Neutrophil (primary cell): Measurements from ENCODE around the gene GRIN2D.
A peak's percentile ranks its signal among the peaks of the same experiment; 100 is the strongest.

Experiments used
- H3K27ac ChIP-seq: fragments of 200-600 bp; sonication (generic); 2 replicates; pipeline ENCODE4 v1.5.1; 2016; ENCODE audit warnings: mild to moderate bottlenecking, moderate library complexity
- H3K27me3 ChIP-seq: fragments of 200-600 bp; sonication (generic); 2 replicates; pipeline ENCODE4 v1.6.0; 2016; ENCODE audit warnings: mild to moderate bottlenecking
- H3K36me3 ChIP-seq: fragments of 200-600 bp; sonication (generic); 2 replicates; pipeline ENCODE4 v1.5.1; 2017
- H3K4me1 ChIP-seq, 2 experiments: fragments of 200-600 bp in 1 of 2; sonication (generic) in 1 of 2; 1 replicate in 1 of 2; 2 replicates in 1 of 2; pipeline versions ENCODE4 v1.5.1 to v1.6.1; 2013 to 2016; ENCODE audit warnings: low read depth in 1 of 2, low read length in 1 of 2, mild to moderate bottlenecking in 1 of 2, moderate library complexity in 1 of 2; ENCODE audit not compliant: control insufficient read depth in 1 of 2, insufficient read depth in 1 of 2
- H3K4me3 ChIP-seq, 2 experiments: fragments of 200-600 bp in 1 of 2; sonication (generic) in 1 of 2; 1 replicate in 1 of 2; 2 replicates in 1 of 2; pipeline ENCODE4 v1.5.1; 2013 to 2016; ENCODE audit warnings: low read depth in 1 of 2, low read length in 1 of 2, mild to moderate bottlenecking in 1 of 2, moderate library complexity in 1 of 2
- H3K9me3 ChIP-seq: fragments of 200-600 bp; sonication (generic); 2 replicates; pipeline ENCODE4 v1.5.1; 2016
- CTCF ChIP-seq: fragments of 200-600 bp; sonication (generic); IDR thresholded peaks from 2 replicates; pipeline ENCODE4 v1.5.1; 2016; ENCODE audit warnings: antibody characterized with exemption

Gene GRIN2D

DNA sequence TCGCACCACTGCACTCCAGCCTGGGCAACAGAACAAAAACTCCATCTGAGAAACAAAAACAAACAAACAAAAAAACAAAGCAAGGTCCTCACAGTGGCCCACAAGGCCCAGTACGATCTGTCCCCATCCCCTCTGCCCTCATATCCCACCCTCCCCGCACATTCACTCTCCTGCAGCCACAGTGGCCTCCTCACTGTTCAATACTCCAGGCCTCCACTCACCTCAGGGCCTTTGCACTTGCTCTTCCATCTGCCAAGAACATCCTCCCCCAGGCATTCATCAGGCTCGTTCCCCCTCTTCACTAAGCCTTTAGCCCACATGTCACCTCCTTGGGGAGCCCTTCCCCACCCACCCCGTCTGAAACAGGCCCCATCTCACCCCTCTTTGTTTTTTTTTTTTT is 34.3 kb upstream of the GRIN2D start:
- Histone ChIP-seq H3K27ac (no peak overlapping the region), H3K4me1 (peaks cover 11 to 14% of the 10 kb centered on the region in 2 experiments), H3K4me3 (no peak overlapping the region), H3K27me3 (no peaks in the 10 kb centered on the region), H3K36me3 (no peaks in the 10 kb centered on the region), H3K9me3 (no peaks in the 10 kb centered on the region)
- TF ChIP-seq CTCF, result no peak

GRCh38 chr19:48361912-48362311 is 31.6 kb upstream of the GRIN2D start:
- peaks cover 18 to 19% of the 10 kb centered on the region in 2 experiments for H3K4me1 ChIP-seq
- TF ChIP-seq CTCF, result no peak

GRCh38 chr19:48362716-48363499 is 30.6 kb upstream of the GRIN2D start:
- peak overlapping the region; percentile 79 to 85 for H3K4me3 ChIP-seq
- H3K27ac ChIP-seq, result peak overlapping the region; percentile 89
- H3K27me3 ChIP-seq, result no peaks in the 10 kb centered on the region

More at GRCh38 chr19:48361912-48362311, 31.6 kb upstream of the GRIN2D start:
- no peaks in the 10 kb centered on the region for H3K9me3 ChIP-seq
- no peaks in the 10 kb centered on the region for H3K36me3 ChIP-seq
- no peak overlapping the region for H3K4me3 ChIP-seq
- no peak overlapping the region for H3K27ac ChIP-seq
- no peaks in the 10 kb centered on the region for H3K27me3 ChIP-seq

GRCh38 chr19:48363500-48363809 is 30.0 kb upstream of the GRIN2D start:
- Histone ChIP-seq H3K27ac (peak overlapping the region; percentile 89), H3K36me3 (no peaks in the 10 kb centered on the region), H3K9me3 (no peaks in the 10 kb centered on the region), H3K4me1 (peaks cover 18 to 19% of the 10 kb centered on the region in 2 experiments), H3K27me3 (no peaks in the 10 kb centered on the region), H3K4me3 (peak overlapping the region; percentile 79 to 85)
- no peak for TF ChIP-seq CTCF

More at GRCh38 chr19:48362716-48363499, 30.6 kb upstream of the GRIN2D start:
- Histone ChIP-seq H3K36me3 (no peaks in the 10 kb centered on the region), H3K9me3 (no peaks in the 10 kb centered on the region), H3K4me1 (peaks cover 18 to 19% of the 10 kb centered on the region in 2 experiments)
- no peak for TF ChIP-seq CTCF

- TF ChIP-seq CTCF, result peak; percentile 50
- Histone ChIP-seq H3K4me3 (peak within 1 kb of the TSS; percentile 79 to 85), H3K4me1 (peaks cover 18 to 19% of the 10 kb centered on the region in 2 experiments), H3K36me3 (no peaks in the 10 kb centered on the region), H3K27me3 (no peaks in the 10 kb centered on the region), H3K27ac (peak within 1 kb of the TSS; percentile 89), H3K9me3 (no peaks in the 10 kb centered on the region)
These were observed 29.5 kb upstream of the GRIN2D start, which contains the start of the genes SYNGR4 and TMEM143 for GRCh38 chr19:48363810-48364597. Gene SYNGR4 (plus strand): TSS chr19:48364367. CDS start chr19:48365843, 1,476 bp downstream. Gene TMEM143 (minus strand): TSS chr19:48363940. CDS start chr19:48363920, 20 bp downstream.
